Measurements from ENCODE around the gene MCM9.

- TF ChIP-seq CTCF (IDR thresholded peaks at IDR 0.05) (no peak), SMAD3 (CRISPR knock-in tag; IDR thresholded peaks at IDR 0.05; ENCODE audit: borderline replicate concordance) (no peak), FOXJ3 (CRISPR knock-in tag; IDR thresholded peaks at IDR 0.05; ENCODE audit: borderline replicate concordance) (no peak), FOXK1 (CRISPR knock-in tag; IDR thresholded peaks at IDR 0.05) (no peak), FOXP4 (CRISPR knock-in tag; IDR thresholded peaks at IDR 0.05) (no peak), SP1 (CRISPR knock-in tag; conservative IDR thresholded peaks at IDR 0.05) (no peak), IRF1 (CRISPR knock-in tag; IDR thresholded peaks at IDR 0.05) (no peak), NR2C2 (CRISPR knock-in tag; IDR thresholded peaks at IDR 0.05) (no peak), PRRX2 (CRISPR knock-in tag; IDR thresholded peaks at IDR 0.05) (no peak), USF2 (CRISPR knock-in tag; IDR thresholded peaks at IDR 0.05) (no peak), RELA (CRISPR knock-in tag; IDR thresholded peaks at IDR 0.05; ENCODE audit: borderline replicate concordance) (no peak), NR3C1 (CRISPR knock-in tag; conservative IDR thresholded peaks at IDR 0.05; ENCODE audit: low read depth) (no peak), ATF3 (CRISPR knock-in tag; conservative IDR thresholded peaks at IDR 0.05) (no peak), HMGXB4 (CRISPR knock-in tag; IDR thresholded peaks at IDR 0.05) (no peak)
Measured at GRCh38 chr6:118877806-118878205, 57.2 kb downstream of the MCM9 start.

All from WTC11 (cell line).